Thyroid gland (tissue), 4 donors: ENCODE measurements around the gene GIPC1.

ENCODE experiments used
- CTCF ChIP-seq, 6 experiments: fragments of 200-600 bp in 3 of 6; fragments of 450-650 bp in 3 of 6; sonication (generic) in 3 of 6; IDR thresholded peaks; one replicate each; pipeline ENCODE4 v1.5.1; 2016 to 2019; ENCODE audit warnings: antibody characterized with exemption in 6 of 6, mild to moderate bottlenecking in 2 of 6, inconsistent platforms in 1 of 6, moderate library complexity in 1 of 6
- POLR2A ChIP-seq, 2 donors: fragments of 450-650 bp; IDR thresholded peaks; one replicate each; pipeline ENCODE4 v1.6.1; 2017; ENCODE audit warnings: antibody characterized with exemption in 2 of 2, mild to moderate bottlenecking in 2 of 2, moderate library complexity in 1 of 2

- TF ChIP-seq CTCF (IDR thresholded peaks at IDR 0.05) (no peak), POLR2A (IDR thresholded peaks at IDR 0.05) (no peak)
Observed at GRCh38 chr19:14473073-14473977, 22.6 kb downstream of the GIPC1 start.
